Upper lobe of right lung (tissue), 1 donor: Measurements from ENCODE around the gene RAB3C. TPM values are rescaled to one million over a fixed set of nuclear protein-coding genes. Genes with fewer than 3 reads are reported as not detected.

Experiments used
- ATAC-seq: fragments of 200-7000 bp; cut with Tn5 transposase; one replicate; pipeline ENCODE4 v1.9.1; 2020; ENCODE audit warnings: mild to moderate bottlenecking, moderate library complexity
- DNase-seq: peaks from one replicate; pipeline ENCODE4 v3.0.0-alpha.2; 2020
- H3K27ac ChIP-seq: fragments of 200-600 bp; one replicate; pipeline ENCODE4 v1.8.0; 2022
- H3K27me3 ChIP-seq: fragments of 200-600 bp; one replicate; pipeline ENCODE4 v1.8.0; 2022; ENCODE audit warnings: mild to moderate bottlenecking
- H3K36me3 ChIP-seq: fragments of 200-600 bp; one replicate; pipeline ENCODE4 v1.8.0; 2022
- H3K4me1 ChIP-seq: fragments of 200-600 bp; one replicate; pipeline ENCODE4 v1.8.0; 2022
- H3K4me3 ChIP-seq: fragments of 200-600 bp; one replicate; pipeline ENCODE4 v1.8.0; 2022; ENCODE audit warnings: mild to moderate bottlenecking
- H3K9me3 ChIP-seq: fragments of 200-600 bp; one replicate; pipeline ENCODE4 v1.8.0; 2022
- CTCF ChIP-seq: fragments of 200-600 bp; IDR thresholded peaks from one replicate; pipeline ENCODE4 v1.8.0; 2022; ENCODE audit warnings: antibody characterized with exemption
- intact Hi-C: fragments of 100-400 bp; cut with DNase I; formaldehyde crosslinking; loops from one replicate; pipeline ENCODE4 v1.11.0; 2022
- total RNA-seq: library from RNA; stranded (reverse); fragmentation: NEBNext Ultra II Directional; extraction: Animal tissue kit (Norgen Biotek cat#: 25700); gene quantifications from one replicate; pipeline ENCODE4 v1.2.1, GENCODE V29; 2021
- donor health status: DM: no; HTN: yes; CAD: no; lungs with severe emphysema.

Gene RAB3C
- total RNA-seq, 1 donor from 2014 or later: 0.67 TPM

GRCh38 chr5:58716713-58717112, 133.8 kb downstream of the RAB3C start:
- intact Hi-C loops: no loop called here
- peaks cover 3% of the 10 kb centered on the region for H3K27me3 ChIP-seq
- no peak overlapping the region for H3K4me3 ChIP-seq
- no peaks in the 10 kb centered on the region for H3K36me3 ChIP-seq
- no peak overlapping the region for H3K27ac ChIP-seq
- no peaks in the 10 kb centered on the region for H3K9me3 ChIP-seq
- DNase-seq (no peak), ATAC-seq (no peak)
- no peak for TF ChIP-seq CTCF
- no peaks in the 10 kb centered on the region for H3K4me1 ChIP-seq

GRCh38 chr5:58717303-58718007, 134.6 kb downstream of the RAB3C start:
- Histone ChIP-seq H3K27ac (no peak overlapping the region), H3K27me3 (peaks cover 3% of the 10 kb centered on the region), H3K4me1 (no peaks in the 10 kb centered on the region), H3K4me3 (no peak overlapping the region), H3K36me3 (no peaks in the 10 kb centered on the region), H3K9me3 (no peaks in the 10 kb centered on the region)
- no peak for TF ChIP-seq CTCF
- no peak for ATAC-seq
- intact Hi-C loops: no loop called here
- DNase-seq: no peak

- no peak overlapping the region for H3K4me3 ChIP-seq
- H3K36me3 ChIP-seq: no peaks in the 10 kb centered on the region
- ATAC-seq: no peak
- intact Hi-C loops: no loop called here
- H3K27me3 ChIP-seq: peaks cover 3% of the 10 kb centered on the region
- TF ChIP-seq CTCF: no peak
- no peaks in the 10 kb centered on the region for H3K9me3 ChIP-seq
- no peaks in the 10 kb centered on the region for H3K4me1 ChIP-seq
- no peak overlapping the region for H3K27ac ChIP-seq
- DNase-seq: no peak
These were observed 135.5 kb downstream of the RAB3C start for GRCh38 chr5:58718269-58718978.

GRCh38 chr5:58722160-58722559, 139.3 kb downstream of the RAB3C start:
- Histone ChIP-seq H3K27me3 (no peaks in the 10 kb centered on the region), H3K36me3 (no peaks in the 10 kb centered on the region), H3K4me3 (no peak overlapping the region), H3K4me1 (no peaks in the 10 kb centered on the region), H3K27ac (no peak overlapping the region), H3K9me3 (peaks cover 6% of the 10 kb centered on the region)
- DNase-seq (no peak), ATAC-seq (no peak)
- intact Hi-C loops: no loop called here
- no peak for TF ChIP-seq CTCF

GRCh38 chr5:58724992-58725391, 142.1 kb downstream of the RAB3C start:
- Histone ChIP-seq H3K4me1 (no peaks in the 10 kb centered on the region), H3K36me3 (no peaks in the 10 kb centered on the region), H3K4me3 (no peak overlapping the region), H3K9me3 (peaks cover 6% of the 10 kb centered on the region), H3K27me3 (no peaks in the 10 kb centered on the region), H3K27ac (no peak overlapping the region)
- TF ChIP-seq CTCF: no peak
- ATAC-seq: no peak
- intact Hi-C loops: no loop called here
- no peak for DNase-seq
